UCSD-AML1 (cell line): ENCODE data around the gene PCDH15.
"Not testable (repeated sequence)": the region's sequence is repeated elsewhere in the genome, so short reads cannot be mapped to it uniquely, and the experiment has no call there.

Experiments
- DNase-seq: peaks from one replicate; lab custom pipeline; 2025; ENCODE audit not compliant: unreplicated experiment; lab: John Stamatoyannopoulos, UW

Gene PCDH15

GRCh38 chr10:54576541-54576940 is 224.5 kb downstream of the PCDH15 start:
- DNase-seq: no peak

- DNase-seq: no peak
These were observed 241.5 kb downstream of the PCDH15 start for GRCh38 chr10:54559498-54559897.

GRCh38 chr10:54554028-54554427 is 247.0 kb downstream of the PCDH15 start:
- DNase-seq: no peak

GRCh38 chr10:54550016-54550415 is 251.0 kb downstream of the PCDH15 start:
- DNase-seq: no peak

DNA sequence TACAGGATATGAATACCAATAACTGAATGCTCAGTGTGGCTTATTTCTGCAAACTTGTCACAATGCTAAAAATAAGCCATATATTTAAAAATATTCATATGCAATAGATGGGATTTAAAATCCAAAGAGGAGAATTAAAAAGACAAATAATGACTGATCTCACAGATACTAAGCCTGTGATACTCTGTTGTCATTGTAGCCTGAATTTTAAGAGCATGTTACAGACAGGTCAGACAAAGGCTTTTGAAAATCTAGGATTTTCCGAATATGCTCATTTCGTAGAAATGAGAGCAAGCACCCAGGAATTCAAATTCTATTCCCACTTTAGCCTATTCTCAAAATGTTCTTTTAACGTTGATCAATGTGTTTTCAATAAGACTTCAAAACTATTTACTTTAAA is 269.7 kb downstream of the PCDH15 start:
- no peak for DNase-seq

DNA sequence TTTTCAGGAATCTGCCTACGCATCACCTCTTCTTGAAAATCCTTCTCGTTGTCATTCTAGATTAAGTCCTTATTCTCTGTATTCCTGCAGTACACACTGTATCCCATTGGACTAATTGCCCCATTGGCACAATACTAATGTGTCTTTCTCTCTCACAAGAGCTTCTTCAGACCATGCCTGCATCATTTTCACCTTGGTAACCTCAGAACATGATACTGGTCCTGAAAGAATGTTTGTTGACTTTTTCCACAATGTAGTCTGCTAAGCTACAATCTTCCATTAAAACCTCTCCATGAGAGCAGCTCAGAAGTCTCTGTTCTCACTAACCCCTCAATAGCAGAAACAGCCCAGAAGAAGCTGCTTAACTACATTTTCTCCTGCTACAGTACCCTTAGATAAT is 270.7 kb downstream of the PCDH15 start:
- DNase-seq: no peak

DNA sequence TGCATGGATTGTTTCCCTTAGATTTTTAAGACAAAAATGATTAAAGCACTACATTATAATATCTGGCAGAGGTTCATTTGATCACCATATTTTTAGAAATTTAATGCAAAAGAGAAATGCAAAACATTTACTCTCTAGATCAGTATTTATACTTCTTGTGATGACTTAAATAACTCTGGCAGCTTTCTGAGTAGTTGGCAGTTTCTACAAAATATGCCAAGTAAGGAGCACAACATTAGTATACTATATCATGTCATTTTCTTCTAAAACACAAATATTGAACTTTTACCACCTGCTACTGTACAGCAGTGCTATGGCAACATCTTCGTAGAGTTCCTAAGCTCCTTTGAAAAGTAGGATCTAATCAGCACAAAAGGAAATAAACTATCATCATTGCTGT is 275.2 kb downstream of the PCDH15 start:
- DNase-seq: no peak

DNA sequence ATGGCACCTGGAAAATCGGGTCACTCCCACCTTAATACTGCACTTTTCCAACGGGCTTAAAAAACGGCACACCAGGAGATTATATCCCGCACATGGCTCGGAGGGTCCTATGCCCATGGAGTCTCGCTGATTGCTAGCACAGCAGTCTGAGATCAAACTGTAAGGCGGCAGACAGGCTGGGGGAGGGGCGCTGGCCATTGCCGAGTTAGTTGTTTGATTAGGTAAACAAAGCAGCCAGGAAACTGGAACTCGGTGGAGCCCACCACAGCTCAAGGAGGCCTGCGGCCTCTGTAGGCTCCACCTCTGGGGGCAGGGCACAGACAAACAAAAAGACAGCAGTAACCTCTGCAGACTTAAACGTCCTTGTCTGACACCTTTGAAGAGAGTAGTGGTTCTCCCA is 285.8 kb downstream of the PCDH15 start:
- not testable (repeated sequence) for DNase-seq

DNA sequence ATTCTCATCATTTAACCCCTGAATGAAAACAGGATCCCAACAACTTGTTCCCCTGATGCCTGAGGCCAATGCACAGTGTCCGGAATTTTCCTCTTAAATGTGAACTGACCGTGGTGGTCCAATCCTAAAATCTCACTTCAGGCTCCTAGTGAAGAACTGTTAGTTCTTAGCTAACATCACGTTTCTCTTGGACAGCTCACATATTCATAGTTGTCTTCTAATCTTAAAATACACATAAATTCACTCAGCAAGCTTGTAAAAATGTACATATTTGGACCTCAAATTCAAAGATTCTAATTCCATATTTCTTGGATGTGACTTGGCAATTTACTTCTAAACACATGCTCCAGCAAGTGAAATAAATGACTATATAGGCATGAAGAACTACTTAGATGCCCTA is 297.2 kb downstream of the PCDH15 start:
- no peak for DNase-seq

GRCh38 chr10:54501929-54502328 is 299.1 kb downstream of the PCDH15 start:
- no peak for DNase-seq

DNA sequence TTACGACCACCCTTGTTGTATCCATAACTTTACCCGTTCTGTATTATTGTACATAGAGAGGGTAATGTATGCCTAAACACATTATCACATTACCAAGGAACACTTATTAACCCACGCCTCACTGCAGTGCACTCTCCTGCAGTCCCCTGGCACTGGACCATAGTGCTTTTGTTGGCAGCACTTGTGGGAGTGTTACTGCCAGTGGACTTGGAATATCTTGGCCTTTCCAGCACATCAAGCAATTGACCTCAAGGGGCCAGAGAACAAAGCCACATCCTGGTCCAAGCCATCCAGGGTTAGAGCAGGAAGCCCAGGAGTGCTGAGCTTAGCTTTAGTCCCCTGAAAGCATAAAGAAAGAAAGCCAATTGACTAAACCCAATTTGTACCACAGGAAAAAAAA is 304.2 kb downstream of the PCDH15 start:
- no peak for DNase-seq

- DNase-seq: no peak
These were observed 313.3 kb downstream of the PCDH15 start for GRCh38 chr10:54487743-54488142.

GRCh38 chr10:54485971-54486370 is 315.1 kb downstream of the PCDH15 start:
- DNase-seq: no peak

- no peak for DNase-seq
These were observed 316.8 kb downstream of the PCDH15 start for GRCh38 chr10:54484186-54484585.

GRCh38 chr10:54478601-54479000 is 322.4 kb downstream of the PCDH15 start:
- no peak for DNase-seq

DNA sequence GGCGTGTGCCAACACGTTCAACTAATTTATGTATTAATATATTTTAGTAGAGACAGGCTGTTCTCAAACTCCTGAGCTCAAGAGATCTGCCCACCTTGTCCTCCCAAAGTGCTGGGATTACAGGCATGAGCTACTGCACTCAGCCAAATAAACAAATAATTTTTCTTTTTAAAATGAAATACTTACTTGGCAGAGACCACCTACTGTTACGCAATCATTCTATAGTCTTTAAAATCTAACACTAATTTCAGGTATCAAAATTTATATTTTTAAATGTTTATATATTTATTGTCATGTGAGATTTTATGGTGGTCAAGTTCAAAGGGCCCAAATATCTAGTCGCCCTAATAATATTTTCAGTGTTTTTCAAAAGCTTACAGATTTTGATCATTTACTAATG is 323.3 kb downstream of the PCDH15 start:
- DNase-seq: no peak

GRCh38 chr10:54470324-54470631 is 330.8 kb downstream of the PCDH15 start:
- no peak for DNase-seq

GRCh38 chr10:54469587-54470323 is 331.3 kb downstream of the PCDH15 start:
- peak; percentile 6 for DNase-seq

DNA sequence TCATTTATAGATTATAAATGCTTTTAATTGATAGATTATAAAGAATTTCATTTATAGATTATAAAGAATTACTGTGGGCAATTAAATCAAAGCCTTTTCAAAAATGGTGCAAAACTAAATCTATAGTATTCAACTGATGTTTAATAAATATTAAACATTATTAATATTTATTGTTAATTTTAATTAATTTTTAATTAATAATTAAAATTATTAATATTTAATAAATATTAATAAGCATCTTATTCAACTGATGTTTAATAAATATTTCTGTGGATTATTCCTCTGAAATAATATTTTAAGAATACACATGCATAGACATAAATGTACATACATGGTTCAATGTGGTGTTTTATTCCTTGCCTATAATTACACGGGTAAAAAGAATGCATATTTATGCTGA is 346.8 kb downstream of the PCDH15 start:
- DNase-seq: no peak

DNA sequence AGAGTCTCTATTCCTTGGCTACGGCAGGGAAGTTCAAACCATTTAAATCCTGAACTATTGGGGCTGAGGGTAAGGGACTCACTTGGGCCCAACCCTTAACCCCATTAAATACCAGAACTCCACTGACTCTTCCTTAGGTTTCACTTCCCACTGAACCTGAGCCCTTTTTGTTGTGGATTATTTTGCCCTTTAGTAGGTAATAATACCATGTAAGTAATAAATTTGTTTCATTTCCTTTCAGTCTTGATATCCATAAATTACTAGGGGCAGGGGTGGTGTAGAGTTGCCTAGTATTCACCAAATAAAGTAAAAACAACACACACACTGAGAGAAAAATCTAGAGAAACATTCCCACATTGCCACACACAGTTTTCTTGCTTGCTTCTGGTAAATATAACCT is 352.0 kb downstream of the PCDH15 start:
- no peak for DNase-seq

DNA sequence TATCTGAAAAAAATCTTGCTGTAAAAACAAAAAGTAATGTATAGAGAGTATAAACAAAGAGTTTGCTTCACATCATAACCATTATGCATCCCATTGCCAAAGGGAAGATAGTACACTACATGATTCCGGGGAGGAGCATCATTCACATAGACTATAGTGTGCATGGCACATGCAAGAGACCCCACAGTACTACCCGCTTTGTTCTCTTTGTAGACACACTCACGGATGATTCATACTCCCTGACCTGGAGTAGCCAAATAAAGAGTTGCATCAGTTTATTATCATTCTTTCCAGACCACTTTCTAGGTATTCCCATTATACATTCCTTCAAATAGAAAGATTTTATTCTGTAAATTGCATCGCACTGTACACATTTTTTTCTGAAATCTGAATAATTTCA is 356.9 kb downstream of the PCDH15 start:
- no peak for DNase-seq

DNA sequence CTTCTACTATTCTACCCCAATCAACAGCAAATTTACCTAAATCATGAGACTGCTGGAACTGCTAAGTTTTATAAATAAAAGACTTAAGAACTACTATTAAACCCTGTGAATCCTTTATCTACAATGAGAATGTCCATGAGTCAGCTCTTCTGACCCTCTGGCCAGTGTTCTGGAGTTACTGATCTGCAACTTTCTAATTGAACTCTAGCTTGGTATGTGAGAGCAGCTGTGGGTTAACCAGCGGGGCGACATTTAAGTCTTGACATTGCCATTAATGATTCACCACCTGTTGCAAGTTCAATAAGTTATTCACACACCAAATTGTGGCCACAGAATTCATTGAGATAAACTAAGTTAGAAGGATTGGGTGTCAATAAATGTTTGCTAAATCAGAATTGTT is 359.8 kb downstream of the PCDH15 start:
- DNase-seq: no peak

DNA sequence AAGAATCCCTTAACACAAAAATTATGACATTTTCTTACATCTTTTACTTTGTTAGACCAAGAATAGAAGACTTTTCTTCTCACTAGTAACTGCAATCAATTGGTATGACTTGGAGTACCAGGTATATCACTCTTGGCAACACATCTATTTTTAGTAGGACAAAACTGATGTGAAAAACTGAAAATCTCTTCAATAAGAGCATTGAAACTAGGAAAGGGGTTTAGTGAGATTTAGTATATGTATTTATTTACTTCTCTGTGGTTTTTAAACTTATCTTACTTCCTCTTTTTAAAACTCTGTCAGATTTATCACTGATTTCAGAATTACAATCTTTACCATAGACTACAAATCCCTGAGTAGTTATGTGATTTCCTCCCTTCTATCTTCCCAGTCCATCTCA is 366.2 kb downstream of the PCDH15 start:
- DNase-seq: no peak

DNA sequence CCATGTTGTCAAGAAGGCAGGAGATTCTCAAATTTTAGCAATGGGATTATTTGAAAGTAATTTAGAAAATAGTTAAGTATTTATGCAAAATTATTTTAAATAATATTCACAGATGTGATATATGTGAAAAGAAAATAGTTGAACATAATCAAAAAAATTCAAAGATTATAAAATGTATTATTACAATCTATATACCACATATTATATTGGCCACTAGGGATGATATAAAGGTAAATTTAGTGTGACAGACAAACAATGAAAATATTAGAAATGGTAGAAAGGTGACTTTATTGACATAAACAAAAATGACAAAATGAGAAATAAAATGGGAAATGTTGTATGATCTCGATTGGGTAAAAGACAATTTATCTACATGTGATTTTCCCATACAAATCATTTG is 385.5 kb downstream of the PCDH15 start:
- no peak for DNase-seq
